SK-N-SH treated with all-trans-retinoic acid at 6 μM for 48 hours (cell line): ENCODE results near the gene OSBPL9.

ENCODE experiments used
- ARNTL ChIP-seq: fragments of 450-650 bp; formaldehyde crosslinking; IDR thresholded peaks from 2 replicates; pipeline ENCODE4 v1.5.0; 2020; ENCODE audit warnings: low read depth, mild to moderate bottlenecking, moderate library complexity, borderline replicate concordance
- CREB5 ChIP-seq: fragments of 250-450 bp; sonication (Bioruptor Pico); IDR thresholded peaks from 2 replicates; pipeline ENCODE4 v1.5.1; 2020; ENCODE audit warnings: low read depth, mild to moderate bottlenecking, moderate library complexity
- CSRNP3 ChIP-seq: fragments of 250-450 bp; sonication (Bioruptor Pico); IDR thresholded peaks from 2 replicates; pipeline ENCODE4 v1.5.1; 2021; ENCODE audit warnings: mild to moderate bottlenecking, moderate library complexity
- ESRRG ChIP-seq: fragments of 250-450 bp; sonication (Bioruptor Pico); IDR thresholded peaks from 2 replicates; pipeline ENCODE4 v1.6.1; 2021; ENCODE audit warnings: mild to moderate bottlenecking
- PATZ1 ChIP-seq: fragments of 250-450 bp; sonication (Bioruptor Pico); IDR thresholded peaks from 2 replicates; pipeline ENCODE4 v1.8.0; 2020; ENCODE audit warnings: mild to moderate bottlenecking, moderate library complexity, borderline replicate concordance
- POU6F1 ChIP-seq: fragments of 250-450 bp; sonication (Bioruptor Pico); IDR thresholded peaks from 2 replicates; pipeline ENCODE4 v1.8.0; 2021; ENCODE audit warnings: low read depth, mild to moderate bottlenecking, moderate library complexity, borderline replicate concordance

GRCh38 chr1:51634618-51635017 is 17.7 kb downstream of the OSBPL9 start:
- no peak for TF ChIP-seq CREB5 (CRISPR knock-in tag)
- no peak for TF ChIP-seq ARNTL (CRISPR knock-in tag)
- no peak for TF ChIP-seq PATZ1 (CRISPR knock-in tag)
- no peak for TF ChIP-seq POU6F1 (CRISPR knock-in tag)
- no peak for TF ChIP-seq CSRNP3 (CRISPR knock-in tag)
- no peak for TF ChIP-seq ESRRG
